ENCODE measurements around the gene ODAD2.

Gene ODAD2

GRCh38 chr10:27783660-27784059 is 215.2 kb downstream of the ODAD2 start:
- DNase-seq (ENCODE audit: extremely low spot score) = peak; percentile 46
- TF ChIP-seq ARNT (IDR thresholded peaks at IDR 0.05) (no peak), FOXA1 (IDR thresholded peaks at IDR 0.05) (no peak), LEF1 (IDR thresholded peaks at IDR 0.05; ENCODE audit: borderline replicate concordance) (no peak), NFRKB (IDR thresholded peaks at IDR 0.05) (no peak), L3MBTL2 (conservative IDR thresholded peaks at IDR 0.05) (no peak), FOXK2 (IDR thresholded peaks at IDR 0.05) (no peak), ZNF384 (IDR thresholded peaks at IDR 0.05) (no peak), ELF4 (IDR thresholded peaks at IDR 0.05) (no peak), FOXM1 (IDR thresholded peaks at IDR 0.05; ENCODE audit: borderline replicate concordance) (no peak), SP1 (IDR thresholded peaks at IDR 0.05) (no peak), BHLHE40 (IDR thresholded peaks at IDR 0.05; ENCODE audit: borderline replicate concordance) (no peak), SUZ12 (IDR thresholded peaks at IDR 0.05) (no peak)
- ChIA-PET CTCF (no interaction called here), POLR2A (no interaction called here)

GRCh38 chr10:27779462-27780015 is 219.3 kb downstream of the ODAD2 start:
- TF ChIP-seq SUZ12 (IDR thresholded peaks at IDR 0.05) (no peak), ARNT (IDR thresholded peaks at IDR 0.05) (no peak), ZNF384 (IDR thresholded peaks at IDR 0.05) (no peak)
- ChIA-PET POLR2A (no interaction called here), CTCF (interaction anchor here (0.6 kb wide), 1 partner anchor 356 kb away, joined by 3 read pairs; no protein-coding TSS in a partner anchor)
- no peak for DNase-seq (ENCODE audit: extremely low spot score)

GRCh38 chr10:27774831-27775230 is 224.0 kb downstream of the ODAD2 start:
- TF ChIP-seq SP1 (IDR thresholded peaks at IDR 0.05) = no peak
- no peak for TF ChIP-seq PKNOX1 (IDR thresholded peaks at IDR 0.05)
- TF ChIP-seq NFRKB (IDR thresholded peaks at IDR 0.05) = no peak
- TF ChIP-seq TARDBP (IDR thresholded peaks at IDR 0.05) = no peak
- TF ChIP-seq FOXK2 (IDR thresholded peaks at IDR 0.05) = no peak
- no peak for TF ChIP-seq LEF1 (IDR thresholded peaks at IDR 0.05; ENCODE audit: borderline replicate concordance)
- TF ChIP-seq ELF4 (IDR thresholded peaks at IDR 0.05) = no peak
- no peak for TF ChIP-seq ZNF384 (IDR thresholded peaks at IDR 0.05)
- no peak for TF ChIP-seq ARNT (IDR thresholded peaks at IDR 0.05)
- no peak for TF ChIP-seq SUZ12 (IDR thresholded peaks at IDR 0.05)
- no peak for TF ChIP-seq FOXA1 (IDR thresholded peaks at IDR 0.05)
- CTCF ChIA-PET = no interaction called here
- no peak for DNase-seq (ENCODE audit: extremely low spot score)
- POLR2A ChIA-PET = no interaction called here

- ChIA-PET POLR2A (no interaction called here), CTCF (no interaction called here)
- DNase-seq (ENCODE audit: extremely low spot score) = no peak
- TF ChIP-seq SP1 (IDR thresholded peaks at IDR 0.05) (no peak), PKNOX1 (IDR thresholded peaks at IDR 0.05) (no peak), FOXM1 (IDR thresholded peaks at IDR 0.05; ENCODE audit: borderline replicate concordance) (no peak), NFRKB (IDR thresholded peaks at IDR 0.05) (no peak), BHLHE40 (IDR thresholded peaks at IDR 0.05; ENCODE audit: borderline replicate concordance) (no peak), SUZ12 (IDR thresholded peaks at IDR 0.05) (no peak), LEF1 (IDR thresholded peaks at IDR 0.05; ENCODE audit: borderline replicate concordance) (no peak), ARNT (IDR thresholded peaks at IDR 0.05) (no peak)
Observed at GRCh38 chr10:27771231-27771630, 227.6 kb downstream of the ODAD2 start.

GRCh38 chr10:27770181-27770580 is 228.7 kb downstream of the ODAD2 start:
- POLR2A ChIA-PET = no interaction called here
- CTCF ChIA-PET = no interaction called here
- TF ChIP-seq BHLHE40 (IDR thresholded peaks at IDR 0.05; ENCODE audit: borderline replicate concordance) (no peak), FOXA1 (IDR thresholded peaks at IDR 0.05) (no peak), ARNT (IDR thresholded peaks at IDR 0.05) (no peak), L3MBTL2 (conservative IDR thresholded peaks at IDR 0.05) (no peak), FOXM1 (IDR thresholded peaks at IDR 0.05; ENCODE audit: borderline replicate concordance) (no peak)
- no peak for DNase-seq (ENCODE audit: extremely low spot score)
